Activated B cell treated with CpG ODN at 0.5 μM for 24 hours (primary cell): ENCODE results near the gene MAP7D1. TPM values are rescaled to one million over a fixed set of nuclear protein-coding genes. Genes with fewer than 3 reads are reported as not detected.

Experiments used
- ATAC-seq: fragments of 200-7000 bp; cut with Tn5 transposase; one replicate; pipeline ENCODE4 v1.10.0; 2021; ENCODE audit warnings: low read depth, mild to moderate bottlenecking, moderate library complexity
- CTCF ChIA-PET: fragments of 350-600 bp; sonication (Branson Sonifier 250); formaldehyde crosslinking; loops from one replicate; lab custom pipeline; 2021; ENCODE audit warnings: antibody characterized with exemption; lab: Charles Lee
- POLR2A ChIA-PET: fragments of 350-600 bp; sonication (Branson Sonifier 250); formaldehyde crosslinking; loops from one replicate; lab custom pipeline; 2021; ENCODE audit warnings: antibody characterized with exemption; lab: Charles Lee
- DNase-seq: peaks from one replicate; pipeline ENCODE4 v3.0.0; 2022
- H3K27ac Mint-ChIP-seq: one replicate; pipeline ENCODE4 v1.8.0; 2020; ENCODE audit warnings: mixed read lengths
- H3K27me3 Mint-ChIP-seq: one replicate; pipeline ENCODE4 v1.8.0; 2021; ENCODE audit warnings: mixed read lengths
- H3K36me3 Mint-ChIP-seq: one replicate; pipeline ENCODE4 v1.8.0; 2021; ENCODE audit warnings: low read depth, mixed read lengths
- H3K4me1 Mint-ChIP-seq: one replicate; pipeline ENCODE4 v1.8.0; 2021; ENCODE audit warnings: mixed read lengths
- H3K4me3 Mint-ChIP-seq: one replicate; pipeline ENCODE4 v1.8.0; 2020; ENCODE audit warnings: mild to moderate bottlenecking, mixed read lengths
- H3K9me3 Mint-ChIP-seq: one replicate; pipeline ENCODE4 v1.8.0; 2020; ENCODE audit warnings: mixed read lengths
- intact Hi-C: fragments of 100-400 bp; cut with micrococcal nuclease; formaldehyde crosslinking; loops from one replicate; pipeline ENCODE4 v1.15.1; 2024
- total RNA-seq: library from RNA; stranded (reverse); gene quantifications from 2 replicates; pipeline ENCODE4 v1.2.3, GENCODE V29; 2022
- TF ChIP-seq, protein P1 (sequence below): fragments of 200-600 bp; IDR thresholded peaks from one replicate; pipeline ENCODE4 v1.8.0; 2022; ENCODE audit warnings: antibody characterized with exemption, mild to moderate bottlenecking

Gene MAP7D1
- total RNA-seq, 1 donor from 2014 or later = 59.9 TPM

GRCh38 chr1:36111151-36111550, 44.8 kb upstream of the MAP7D1 start:
- intact Hi-C loops = no loop called here
- H3K27me3 Mint-ChIP-seq = no peaks in the 10 kb centered on the region
- no peak overlapping the region for H3K4me3 Mint-ChIP-seq
- ChIA-PET CTCF (no interaction called here), POLR2A (interaction anchor here (0.6 kb wide), 1 partner anchor 171 kb away, joined by 3 read pairs; no protein-coding TSS in a partner anchor)
- DNase-seq (no peak), ATAC-seq (no peak)
- H3K4me1 Mint-ChIP-seq = no peaks in the 10 kb centered on the region
- no peaks in the 10 kb centered on the region for H3K9me3 Mint-ChIP-seq
- H3K27ac Mint-ChIP-seq = no peak overlapping the region
- H3K36me3 Mint-ChIP-seq = no peaks in the 10 kb centered on the region
- TF ChIP-seq, protein P1, sequence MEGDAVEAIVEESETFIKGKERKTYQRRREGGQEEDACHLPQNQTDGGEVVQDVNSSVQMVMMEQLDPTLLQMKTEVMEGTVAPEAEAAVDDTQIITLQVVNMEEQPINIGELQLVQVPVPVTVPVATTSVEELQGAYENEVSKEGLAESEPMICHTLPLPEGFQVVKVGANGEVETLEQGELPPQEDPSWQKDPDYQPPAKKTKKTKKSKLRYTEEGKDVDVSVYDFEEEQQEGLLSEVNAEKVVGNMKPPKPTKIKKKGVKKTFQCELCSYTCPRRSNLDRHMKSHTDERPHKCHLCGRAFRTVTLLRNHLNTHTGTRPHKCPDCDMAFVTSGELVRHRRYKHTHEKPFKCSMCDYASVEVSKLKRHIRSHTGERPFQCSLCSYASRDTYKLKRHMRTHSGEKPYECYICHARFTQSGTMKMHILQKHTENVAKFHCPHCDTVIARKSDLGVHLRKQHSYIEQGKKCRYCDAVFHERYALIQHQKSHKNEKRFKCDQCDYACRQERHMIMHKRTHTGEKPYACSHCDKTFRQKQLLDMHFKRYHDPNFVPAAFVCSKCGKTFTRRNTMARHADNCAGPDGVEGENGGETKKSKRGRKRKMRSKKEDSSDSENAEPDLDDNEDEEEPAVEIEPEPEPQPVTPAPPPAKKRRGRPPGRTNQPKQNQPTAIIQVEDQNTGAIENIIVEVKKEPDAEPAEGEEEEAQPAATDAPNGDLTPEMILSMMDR = no peak

GRCh38 chr1:36112823-36113222, 43.1 kb upstream of the MAP7D1 start:
- H3K4me3 Mint-ChIP-seq = no peak overlapping the region
- DNase-seq = no peak
- ATAC-seq = no peak
- POLR2A ChIA-PET = no interaction called here
- no peak overlapping the region for H3K27ac Mint-ChIP-seq
- intact Hi-C loops = no loop called here
- CTCF ChIA-PET = no interaction called here
- no peaks in the 10 kb centered on the region for H3K9me3 Mint-ChIP-seq
- TF ChIP-seq, protein P1 = no peak
- H3K36me3 Mint-ChIP-seq = no peaks in the 10 kb centered on the region
- no peaks in the 10 kb centered on the region for H3K4me1 Mint-ChIP-seq
- no peaks in the 10 kb centered on the region for H3K27me3 Mint-ChIP-seq

GRCh38 chr1:36114371-36114770, 41.6 kb upstream of the MAP7D1 start:
- no peak for ATAC-seq
- Mint-ChIP-seq H3K9me3 (no peaks in the 10 kb centered on the region), H3K36me3 (no peaks in the 10 kb centered on the region), H3K27me3 (no peaks in the 10 kb centered on the region), H3K4me1 (no peaks in the 10 kb centered on the region), H3K27ac (no peak overlapping the region), H3K4me3 (no peak overlapping the region)
- DNase-seq = no peak
- intact Hi-C loops = no loop called here
- POLR2A ChIA-PET = no interaction called here
- CTCF ChIA-PET = interaction anchor here (1.0 kb wide), 1 partner anchor 20 kb away, joined by 3 read pairs; no protein-coding TSS in a partner anchor
- TF ChIP-seq, protein P1 = no peak

DNA sequence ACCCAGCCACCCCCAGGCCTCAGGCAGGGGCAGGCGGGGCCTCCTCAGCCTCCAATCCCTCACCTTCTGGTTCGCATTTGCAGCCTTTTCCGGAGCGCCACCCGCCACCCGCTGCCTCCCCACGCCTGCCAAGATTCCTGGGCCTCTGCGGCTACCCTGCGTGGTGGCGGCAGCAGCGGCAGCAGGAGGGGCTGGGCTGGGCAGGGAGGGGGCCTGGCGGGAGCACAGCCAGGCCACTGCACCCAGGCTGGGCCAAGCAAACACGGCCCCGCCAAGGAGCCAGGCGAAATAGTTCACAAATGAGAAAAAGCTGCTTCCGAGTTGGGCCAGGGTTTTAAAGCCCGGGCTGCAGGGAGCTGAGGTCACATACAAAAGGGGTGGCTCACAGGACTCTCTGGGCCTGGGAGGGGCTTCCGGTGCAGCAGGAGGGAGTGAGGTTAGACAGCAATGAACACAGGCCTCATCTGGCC, 40.7 kb upstream of the MAP7D1 start:
- ChIA-PET POLR2A (no interaction called here), CTCF (no interaction called here)
- H3K4me1 Mint-ChIP-seq = no peaks in the 10 kb centered on the region
- no peaks in the 10 kb centered on the region for H3K36me3 Mint-ChIP-seq
- H3K9me3 Mint-ChIP-seq = no peaks in the 10 kb centered on the region
- ATAC-seq (no peak), DNase-seq (no peak)
- H3K27ac Mint-ChIP-seq = no peak overlapping the region
- no peak overlapping the region for H3K4me3 Mint-ChIP-seq
- H3K27me3 Mint-ChIP-seq = no peaks in the 10 kb centered on the region
- TF ChIP-seq, protein P1 = no peak
- intact Hi-C loops = no loop called here

DNA sequence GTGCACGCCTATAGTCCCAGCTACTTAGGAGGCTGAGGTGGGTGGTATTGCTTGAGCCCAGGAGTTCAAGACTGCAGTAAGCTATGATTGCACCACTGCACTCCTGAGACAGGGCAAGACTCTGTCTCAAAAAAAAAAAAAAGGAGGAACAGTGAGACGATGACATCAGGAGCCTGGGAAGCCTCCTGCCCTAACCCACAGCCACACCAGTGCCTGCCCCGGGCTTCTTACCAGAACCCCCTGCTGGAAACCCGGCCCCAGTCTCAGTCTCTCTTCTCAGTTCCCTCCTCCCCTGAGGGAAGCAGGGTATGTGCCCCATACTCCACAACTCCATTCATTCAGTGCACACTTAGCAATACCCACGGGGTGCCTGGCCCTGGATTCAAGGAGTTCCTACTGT, 40.0 kb upstream of the MAP7D1 start:
- Mint-ChIP-seq H3K4me3 (no peak overlapping the region), H3K4me1 (no peaks in the 10 kb centered on the region), H3K27me3 (no peaks in the 10 kb centered on the region), H3K36me3 (no peaks in the 10 kb centered on the region), H3K9me3 (no peaks in the 10 kb centered on the region), H3K27ac (no peak overlapping the region)
- intact Hi-C loops = no loop called here
- CTCF ChIA-PET = no interaction called here
- TF ChIP-seq, protein P1 = no peak
- DNase-seq (no peak), ATAC-seq (no peak)
- POLR2A ChIA-PET = no interaction called here
